NCI-H526 treated with DMSO at 0.1 percent for 48 hours (cell line): Measurements from ENCODE around the gene ALS2CL.

ENCODE experiments used
- DNase-seq: peaks from one replicate; lab custom pipeline; 2025; lab: John Stamatoyannopoulos, UW

The ALS2CL gene

DNA sequence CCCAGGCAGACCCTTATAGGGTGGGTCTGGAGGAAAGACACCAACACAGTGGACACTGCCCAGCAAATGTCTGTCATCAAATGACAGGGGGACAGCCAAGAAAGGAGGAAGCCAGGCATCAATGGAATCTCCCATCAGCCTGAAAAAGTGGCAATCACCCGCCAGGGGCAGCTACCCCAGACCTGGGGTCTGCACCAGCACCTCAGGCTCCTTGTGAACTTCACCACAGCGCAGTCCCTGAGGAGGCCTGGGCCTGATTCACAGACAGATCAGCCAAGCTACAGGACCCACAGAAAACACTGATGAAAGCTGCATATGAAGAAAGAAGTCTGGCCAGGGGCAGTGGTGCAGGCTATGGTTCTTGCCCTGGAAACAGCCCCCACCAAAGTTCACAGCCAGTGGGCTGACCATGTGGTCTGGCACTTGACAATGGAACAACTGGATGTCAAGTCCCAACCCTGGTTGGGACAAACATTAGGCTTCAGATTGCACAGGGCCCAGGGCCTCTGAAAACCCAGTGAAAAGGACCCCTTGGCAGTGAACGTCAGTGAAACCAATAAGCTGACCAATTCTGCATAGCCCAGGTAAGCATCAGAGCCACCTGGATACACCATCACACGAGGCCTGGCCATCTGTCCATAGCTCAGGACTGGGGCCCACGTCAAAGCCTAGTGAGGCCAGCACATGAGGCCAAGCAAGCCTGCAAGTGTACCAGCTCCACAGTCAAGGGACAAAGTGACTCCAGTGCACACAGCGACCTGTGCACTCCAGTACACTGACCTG, 29.1 kb downstream of the ALS2CL start:
- DNase-seq: no peak

DNA sequence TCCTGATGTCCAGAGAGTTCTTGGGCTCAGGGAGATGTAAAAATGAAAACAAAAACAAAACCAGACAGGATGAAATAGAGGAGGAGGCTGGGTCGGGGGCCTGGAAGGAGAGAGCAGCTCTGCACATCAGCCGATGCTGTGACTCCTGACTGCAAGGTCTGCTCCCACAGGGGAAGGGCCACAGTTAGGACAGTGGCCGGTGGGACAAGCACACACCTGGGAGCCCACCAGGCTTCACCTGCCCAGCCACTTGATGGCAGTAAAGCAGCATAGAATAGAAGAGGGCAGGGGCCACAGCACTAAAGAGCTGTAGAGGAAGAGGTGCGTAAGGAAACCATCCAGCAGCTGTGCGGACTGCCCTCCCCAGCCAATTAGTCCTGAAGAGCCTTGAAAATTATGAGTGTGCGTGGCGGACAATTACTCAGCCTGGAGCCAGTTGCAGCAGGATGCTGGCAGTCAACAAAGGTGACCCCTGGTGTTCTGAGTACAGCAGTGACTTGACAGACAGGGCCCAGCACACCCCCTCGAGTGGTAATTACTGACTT, 29.8 kb downstream of the ALS2CL start:
- DNase-seq: no peak

DNA sequence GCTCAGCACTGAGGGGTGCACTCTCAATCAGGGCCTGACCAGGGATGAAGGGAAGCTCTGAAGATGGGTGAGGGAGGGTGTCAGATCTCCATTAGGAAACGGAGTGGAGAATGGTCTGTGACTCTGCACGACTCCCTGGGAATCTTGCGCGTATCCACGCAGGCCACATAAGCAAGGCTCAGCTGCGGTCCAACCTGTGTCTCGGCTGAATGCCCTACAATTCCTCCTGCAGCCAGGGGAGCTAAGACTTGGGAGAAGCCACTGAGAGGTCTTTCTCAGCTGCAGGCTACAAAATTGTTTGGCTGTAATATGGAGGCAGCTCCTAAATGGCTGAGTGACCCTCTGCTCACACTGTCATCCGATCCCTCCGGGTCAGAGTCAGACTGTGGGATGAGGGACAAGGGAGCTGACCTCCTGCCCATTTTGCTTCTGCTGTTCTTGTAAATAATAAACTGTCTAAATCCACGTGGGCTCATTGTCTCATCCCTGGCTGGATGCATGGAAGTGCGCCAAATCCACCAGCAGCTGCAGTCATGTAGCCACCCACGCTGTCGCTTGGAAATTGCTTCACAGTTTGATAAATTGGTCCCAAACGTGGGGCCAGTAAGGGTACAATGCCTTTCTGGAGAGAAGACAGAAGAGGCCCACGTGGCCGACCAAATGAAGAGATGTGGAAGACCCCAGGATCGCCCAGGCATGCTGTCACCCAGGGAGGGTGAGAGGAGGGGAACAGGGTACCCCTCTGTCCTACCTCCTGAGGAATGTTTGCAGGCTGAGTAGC, 30.5 kb downstream of the ALS2CL start:
- DNase-seq: no peak

DNA sequence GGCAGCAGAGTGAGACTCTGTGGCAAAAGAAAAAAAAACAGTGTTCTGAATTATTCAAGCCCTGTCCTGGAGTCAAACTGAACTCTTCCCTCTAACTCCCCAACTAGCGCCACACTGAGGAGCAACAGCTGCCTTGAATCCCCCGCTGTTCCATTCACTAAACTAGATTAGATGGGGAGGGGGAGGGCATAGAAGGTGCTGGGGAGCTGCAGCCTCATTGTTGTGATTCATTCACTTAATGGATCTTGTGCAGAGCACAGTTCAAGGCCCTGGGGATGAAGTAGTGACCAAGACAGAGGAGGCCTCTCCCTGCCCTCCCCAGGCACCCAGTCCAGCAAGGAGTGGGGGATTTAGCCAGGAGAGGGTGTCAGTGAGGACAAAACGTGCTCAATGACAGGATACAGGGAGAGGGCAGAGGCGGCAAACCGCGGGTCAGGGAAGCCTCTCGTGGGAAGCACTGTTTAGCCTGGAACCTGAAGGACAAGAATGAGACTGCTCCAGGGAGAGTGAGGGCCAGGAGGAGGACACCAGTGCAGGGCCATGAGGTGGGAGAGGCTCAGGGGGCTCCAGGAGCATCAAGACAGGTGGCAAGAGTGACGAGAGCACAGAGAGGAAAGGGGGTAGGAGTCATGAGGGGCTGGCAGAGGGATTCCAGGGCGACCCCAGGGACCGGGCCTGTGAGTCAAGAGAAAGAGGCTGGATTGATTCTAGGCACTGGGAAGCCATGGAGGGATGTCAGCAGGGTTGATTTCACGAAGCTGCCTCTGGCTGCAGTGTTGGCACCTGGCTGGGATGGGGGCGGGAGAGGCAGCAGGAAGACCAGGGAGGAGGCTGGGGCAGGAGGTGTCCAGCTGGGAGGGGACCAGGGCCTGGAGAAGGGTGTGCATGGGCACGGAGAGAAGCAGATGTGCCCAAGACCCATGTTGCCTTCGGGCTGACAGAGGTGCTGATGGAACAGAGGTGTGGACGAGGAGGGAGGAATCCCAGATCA, 31.4 kb downstream of the ALS2CL start:
- no peak for DNase-seq

DNA sequence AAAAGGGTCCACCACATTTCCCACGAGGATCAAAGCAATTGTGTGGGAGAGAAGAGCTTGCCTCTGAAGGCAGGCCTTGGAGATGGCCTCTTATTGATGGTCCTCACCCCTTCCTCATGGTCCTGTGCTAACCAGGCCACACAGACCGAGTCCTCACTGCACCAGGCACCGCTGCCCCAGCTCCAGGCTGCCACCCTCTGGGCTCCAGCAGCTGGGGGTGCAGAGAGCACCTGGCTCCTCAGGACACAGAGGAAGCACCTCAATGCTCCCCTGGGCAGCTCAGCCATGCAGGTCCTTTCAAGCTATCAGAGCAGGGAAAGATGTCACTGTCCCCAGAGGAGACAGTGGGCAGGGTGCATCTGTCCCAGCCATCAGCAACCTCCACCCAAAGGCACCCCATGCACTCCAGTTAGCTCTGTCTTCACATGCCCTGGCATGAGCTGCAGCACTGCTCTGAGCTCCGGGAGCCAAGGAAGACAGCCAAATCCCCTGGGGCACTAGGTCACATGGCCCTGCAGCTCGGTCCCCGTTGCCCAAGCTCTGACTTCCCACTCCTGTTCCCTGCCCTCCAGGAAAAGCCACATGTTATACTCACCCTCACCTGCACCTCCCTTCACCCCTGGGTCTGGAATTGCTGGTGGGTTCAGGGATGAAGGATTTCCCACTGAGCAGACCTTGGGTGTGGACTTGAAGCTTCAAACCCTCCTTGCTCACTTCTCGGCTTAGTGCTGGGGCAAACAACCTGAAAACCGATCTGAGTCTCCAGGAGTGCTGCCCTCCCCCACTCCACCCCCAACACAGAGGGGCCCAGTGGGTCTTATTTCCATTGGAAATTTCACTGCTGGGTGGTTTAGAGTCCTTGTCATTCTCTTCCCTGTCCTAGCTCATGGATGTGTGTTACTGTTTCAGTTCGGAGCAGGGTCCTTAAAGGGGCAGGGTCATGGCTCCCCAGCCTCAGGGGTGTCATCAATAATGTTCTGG, 32.6 kb downstream of the ALS2CL start:
- no peak for DNase-seq

DNA sequence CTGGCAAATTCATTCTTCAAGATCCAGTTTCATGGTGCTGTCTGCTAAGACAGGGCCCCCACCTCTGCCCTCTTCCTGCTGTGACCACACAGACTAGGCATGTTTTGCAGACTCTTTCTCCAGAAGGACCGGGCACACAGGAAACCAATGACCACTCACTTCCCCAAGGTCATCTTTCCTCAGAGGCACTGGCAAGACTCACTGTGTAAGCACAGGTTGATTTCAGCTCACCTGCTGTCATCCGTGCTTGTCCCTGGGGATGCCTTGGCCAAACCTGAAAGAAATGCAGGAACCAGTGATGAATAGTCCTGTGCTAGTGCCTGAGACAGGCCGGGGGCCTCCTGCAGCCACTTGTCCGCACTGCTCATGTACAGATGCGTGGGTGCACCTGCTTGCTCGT, 33.5 kb downstream of the ALS2CL start:
- no peak for DNase-seq

DNA sequence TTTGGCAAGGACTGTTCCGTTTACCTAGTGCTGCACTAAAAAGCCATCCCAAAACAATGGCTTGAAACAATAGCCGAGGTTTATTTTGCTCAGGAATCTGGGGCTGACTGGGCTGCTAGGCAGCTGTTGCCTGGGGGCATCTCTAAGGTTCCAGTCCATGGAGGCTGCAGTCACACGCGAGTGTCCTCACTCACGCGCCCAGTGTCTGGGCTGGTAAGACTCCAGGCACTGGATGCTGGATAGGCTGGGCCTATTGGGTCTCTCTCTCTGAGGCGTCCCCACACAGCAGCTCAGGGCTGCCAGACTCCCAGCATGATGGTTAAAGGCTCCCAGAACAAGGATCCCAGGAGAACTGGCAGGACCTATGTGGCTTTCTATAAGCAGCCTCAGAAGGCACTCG, 34.2 kb downstream of the ALS2CL start:
- DNase-seq: no peak

DNA sequence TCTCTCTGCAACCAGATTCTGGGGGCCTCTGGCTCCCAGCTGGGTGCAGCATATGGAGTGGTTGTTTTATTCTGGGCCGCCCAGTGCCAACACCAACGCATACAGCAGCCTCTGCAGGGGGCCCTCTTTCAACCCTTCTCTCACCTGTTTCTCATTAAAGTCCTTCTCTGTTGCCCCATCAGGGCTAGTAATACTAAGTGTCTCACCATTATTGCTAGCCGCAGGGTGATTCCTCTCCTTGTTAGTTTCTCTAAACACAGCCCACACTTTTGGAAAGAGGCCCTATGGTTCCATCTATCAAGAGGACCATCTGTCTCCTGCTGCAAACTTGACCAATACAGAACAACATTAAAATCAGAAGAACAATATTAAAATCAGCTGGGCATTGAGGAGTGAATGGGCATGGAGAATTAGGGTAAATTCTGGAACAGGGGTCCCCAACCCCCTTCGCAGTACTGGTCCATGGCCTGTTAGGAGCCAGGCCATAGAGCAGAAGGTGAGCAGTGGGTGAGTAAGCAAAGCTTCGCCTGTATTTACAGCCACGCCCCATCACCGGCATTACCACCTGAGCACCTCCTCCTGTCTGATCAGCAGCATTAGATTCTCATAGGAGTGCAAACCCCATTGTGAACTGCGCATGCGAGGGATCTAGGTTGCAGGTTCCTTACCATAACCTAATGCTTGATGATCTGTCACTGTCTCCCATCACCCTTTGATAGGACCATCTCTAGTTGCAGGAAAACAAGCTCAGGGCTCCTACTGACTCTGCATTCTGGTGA, 36.5 kb downstream of the ALS2CL start:
- DNase-seq: no peak

DNA sequence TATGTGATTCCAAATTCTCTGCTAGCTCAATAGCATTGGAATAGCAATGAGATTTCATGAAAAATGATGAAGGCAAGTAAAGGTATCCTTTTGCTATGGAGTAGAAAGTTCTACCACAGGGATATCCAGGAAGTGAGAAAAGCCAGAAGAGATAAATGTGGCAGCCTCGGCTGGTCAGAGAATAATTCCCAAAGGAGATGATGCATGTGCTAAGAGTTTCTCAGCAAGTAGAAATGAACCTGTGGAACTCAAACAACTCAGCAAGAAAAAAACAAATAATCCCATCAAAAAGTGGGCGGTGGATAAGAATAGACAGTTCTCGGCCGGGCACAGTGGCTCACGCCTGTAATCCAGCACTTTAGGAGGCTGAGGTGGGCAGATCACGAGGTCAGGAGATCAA, 38.2 kb downstream of the ALS2CL start:
- DNase-seq: no peak

DNA sequence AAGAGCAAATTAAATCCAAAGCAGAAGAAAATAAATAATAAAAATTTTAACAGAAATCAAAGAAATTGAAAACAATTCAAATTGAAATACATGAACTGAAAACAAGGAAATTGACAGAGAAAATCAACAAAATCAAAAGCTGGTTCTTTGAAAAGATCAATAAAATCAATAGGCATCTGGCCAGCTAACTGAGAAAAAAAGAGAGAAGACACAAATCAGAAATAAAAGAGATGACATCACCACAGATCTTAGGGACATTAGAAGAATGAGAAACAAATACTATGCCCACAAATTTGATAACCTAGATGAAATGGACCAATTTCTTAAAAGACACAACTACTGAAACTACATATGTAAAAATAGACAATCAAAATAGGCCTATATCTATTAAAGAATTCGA, 42.4 kb downstream of the ALS2CL start:
- DNase-seq: no peak

DNA sequence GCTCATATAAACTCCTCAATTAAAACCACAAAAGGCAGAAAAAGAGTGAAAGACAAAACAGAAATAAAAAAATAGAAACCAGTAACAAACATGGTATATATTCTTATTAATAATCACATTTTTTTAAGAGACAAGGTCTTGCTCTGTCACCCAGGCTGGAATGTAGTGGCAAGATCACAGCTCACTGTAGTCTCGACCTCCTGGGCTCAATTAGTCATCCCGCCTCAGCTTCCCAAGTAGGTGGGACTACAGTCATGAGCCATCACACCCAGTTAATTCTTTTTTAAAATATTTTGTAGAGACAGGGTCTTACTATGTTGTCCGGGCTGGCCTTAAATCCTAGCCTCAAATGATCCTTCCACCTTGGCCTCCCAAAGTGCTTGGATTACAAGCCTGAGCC, 44.0 kb downstream of the ALS2CL start:
- no peak for DNase-seq

DNA sequence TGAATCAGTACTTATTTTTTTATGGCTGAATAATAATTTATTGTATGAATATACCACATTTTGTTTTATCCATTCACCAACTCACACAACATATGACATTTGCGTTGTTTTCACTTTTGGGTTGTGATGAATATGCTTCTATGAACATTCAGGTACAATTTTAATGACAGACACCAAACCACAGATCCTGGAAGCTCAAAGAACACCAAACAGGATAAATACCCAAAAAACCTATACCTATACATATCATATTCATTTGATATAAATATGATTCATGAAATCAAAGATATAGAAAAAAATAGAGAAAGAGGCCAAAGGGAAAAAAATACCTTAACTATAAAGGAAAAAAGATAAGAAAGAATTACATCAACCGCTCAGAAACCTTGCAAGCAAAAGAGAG, 45.4 kb downstream of the ALS2CL start:
- no peak for DNase-seq

DNA sequence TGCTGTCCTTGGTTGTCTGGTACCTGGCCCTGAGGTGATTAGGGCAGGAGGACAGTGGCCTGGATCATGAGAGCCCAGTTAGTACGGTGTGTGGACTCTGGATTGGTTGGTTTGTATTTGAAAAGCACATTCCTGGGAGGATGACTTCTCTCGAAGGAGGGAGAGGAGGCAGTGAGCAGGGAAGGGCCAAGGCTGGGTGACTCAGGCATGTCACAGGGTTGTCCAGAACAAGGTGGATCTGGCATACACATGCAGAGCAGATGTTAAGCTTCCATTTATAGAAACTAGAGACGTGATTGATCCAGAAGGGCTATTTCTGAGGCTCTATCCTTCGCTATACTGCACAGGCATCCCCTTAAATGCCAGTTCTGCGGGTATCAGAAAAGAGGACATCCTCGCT, 46.8 kb downstream of the ALS2CL start:
- DNase-seq: no peak

DNA sequence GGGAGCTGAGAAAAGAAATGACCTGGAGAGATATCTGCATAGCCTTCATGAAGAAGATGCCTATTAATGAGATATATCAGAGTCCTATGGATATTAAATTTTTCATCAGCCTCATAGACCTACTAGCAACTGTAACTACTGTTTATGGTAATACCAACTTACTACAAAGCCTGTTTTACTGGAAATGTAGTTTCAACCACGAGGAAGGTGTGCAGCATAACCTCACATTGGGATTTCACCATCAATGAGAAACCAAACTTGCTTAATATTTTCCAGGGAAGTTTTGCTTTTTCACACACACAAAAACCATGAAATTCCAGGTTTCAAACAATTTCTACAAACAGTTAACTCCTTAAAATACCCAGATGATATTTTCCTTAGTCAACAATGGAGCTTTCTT, 49.8 kb downstream of the ALS2CL start:
- no peak for DNase-seq

DNA sequence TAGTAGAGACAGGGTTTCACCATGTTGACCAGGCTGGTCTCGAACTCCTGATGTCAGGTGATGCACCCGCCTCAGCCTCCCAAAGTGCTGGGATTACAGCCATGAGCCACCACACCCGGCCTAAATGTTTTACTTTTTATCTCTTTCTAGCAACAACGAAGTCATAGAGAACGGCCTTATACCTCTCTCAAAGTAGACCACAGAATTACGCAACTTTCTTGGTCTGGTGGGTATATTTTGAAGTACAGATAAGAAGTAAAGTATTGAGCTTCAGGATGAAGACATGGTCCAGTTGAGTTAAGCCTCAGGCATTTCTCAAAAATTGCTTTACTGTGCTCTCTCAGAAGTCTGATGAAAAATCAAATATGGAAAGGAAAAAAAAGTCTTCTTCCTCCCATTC, 50.5 kb downstream of the ALS2CL start:
- no peak for DNase-seq

DNA sequence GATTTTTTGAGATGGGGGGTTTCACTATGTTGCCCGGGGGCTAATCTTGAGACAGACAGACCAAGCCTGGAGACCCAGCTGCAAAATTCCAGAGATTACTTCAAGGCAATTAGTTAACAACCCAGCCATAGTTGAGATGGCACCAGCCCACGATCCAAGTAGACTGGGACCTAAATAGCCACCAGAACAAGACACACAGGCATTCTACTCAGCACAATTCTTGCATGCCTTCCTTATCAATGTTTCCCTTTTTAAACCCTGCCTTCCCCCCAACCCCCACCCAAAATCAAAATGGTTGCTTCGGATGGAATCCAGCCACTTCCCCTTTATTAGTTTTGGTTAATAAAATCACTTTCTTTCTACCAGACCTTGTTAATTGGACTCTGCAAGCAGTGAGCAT, 52.6 kb downstream of the ALS2CL start:
- DNase-seq: no peak

DNA sequence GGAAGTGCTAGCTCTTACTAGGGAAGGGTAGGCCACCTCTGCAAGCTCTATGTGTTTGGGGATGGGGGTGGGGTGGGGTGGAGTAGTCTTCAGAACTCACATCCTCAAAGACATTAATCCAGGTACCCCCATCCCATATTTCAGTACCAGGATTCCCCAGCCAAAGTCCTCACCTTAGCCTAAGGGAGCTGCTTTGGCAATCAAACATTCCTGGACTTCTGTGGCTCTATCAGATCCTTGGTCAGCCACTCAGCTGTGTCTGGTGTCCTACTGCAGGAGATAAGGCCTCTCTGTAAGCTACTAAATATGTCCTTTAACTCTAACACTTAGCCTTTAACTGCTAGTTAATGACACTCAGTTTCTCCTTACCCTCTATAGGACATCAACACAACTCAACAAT, 54.3 kb downstream of the ALS2CL start:
- no peak for DNase-seq

DNA sequence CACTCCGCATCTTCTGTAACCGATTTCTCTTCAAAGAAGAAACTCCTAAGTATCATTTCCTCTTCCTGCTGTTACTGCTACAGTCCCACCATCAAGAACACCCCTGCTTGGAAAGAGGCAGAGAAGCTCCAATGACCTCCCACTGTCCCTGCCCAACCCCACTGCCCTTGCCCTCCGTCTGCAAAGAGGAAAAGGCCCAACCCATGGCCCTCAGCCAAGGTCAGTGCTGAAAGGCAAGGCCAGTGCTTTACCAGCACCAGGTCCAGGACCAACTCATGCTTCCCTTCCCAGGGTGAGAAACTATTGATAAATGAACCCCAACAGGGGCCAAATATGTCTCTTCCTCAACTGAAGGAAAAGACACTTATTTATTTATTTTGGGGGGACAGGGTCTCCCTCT, 58.6 kb downstream of the ALS2CL start:
- no peak for DNase-seq

DNA sequence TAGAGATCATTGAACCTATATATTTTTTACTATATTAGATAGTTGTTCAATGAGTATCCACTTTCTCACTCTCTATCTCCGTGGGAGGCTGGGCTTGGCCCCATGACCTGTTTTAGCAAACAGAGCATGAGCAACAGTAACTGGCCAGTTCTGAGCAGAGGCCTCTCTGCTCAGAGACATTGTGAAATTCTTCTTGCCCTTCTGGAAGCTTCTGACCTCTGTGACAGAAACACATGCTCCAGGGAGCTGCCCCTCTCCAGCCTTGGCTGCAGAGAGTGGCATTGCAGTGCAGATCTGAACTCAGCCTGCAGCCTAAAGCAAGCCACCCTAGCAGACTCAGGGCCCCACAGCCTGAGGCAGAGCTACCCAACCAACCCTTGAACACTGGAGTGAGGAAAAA, 60.7 kb downstream of the ALS2CL start:
- no peak for DNase-seq
